MCF 10A (cell line): Measurements from ENCODE around the gene LRFN2. TPM values are rescaled to one million over a fixed set of nuclear protein-coding genes. Genes with fewer than 3 reads are reported as not detected.

Source experiments
- BruUV-seq: library from RNA; stranded (reverse); fragments of 400-500 nt; replicated peaks from 2 replicates; lab custom pipeline; 2021; lab: Mats Ljungman, UMichigan
- CTCF ChIA-PET: fragments of 300-600 bp; sonication (Branson Sonifier 250); formaldehyde crosslinking; extraction: SDS; loops from one replicate; lab custom pipeline; 2021; ENCODE audit warnings: antibody characterized with exemption, inconsistent platforms; lab: Yijun Ruan, JAX
- POLR2A ChIA-PET: fragments of 300-600, 350-650 bp; sonication (Branson Sonifier 250); formaldehyde crosslinking; extraction: SDS; loops from one replicate; lab custom pipeline; 2020; ENCODE audit warnings: antibody characterized with exemption, inconsistent platforms; lab: Yijun Ruan, JAX
- DNase-seq: peaks from one replicate; pipeline ENCODE4 v3.0.0-alpha.2; 2018; ENCODE audit not compliant: unreplicated experiment
- H3K27ac Mint-ChIP-seq: one replicate; pipeline ENCODE4 v1.8.0; 2022; ENCODE audit warnings: mild to moderate bottlenecking, low read depth, mixed read lengths; ENCODE audit not compliant: unreplicated experiment
- H3K27me3 Mint-ChIP-seq: one replicate; pipeline ENCODE4 v1.8.0; 2022; ENCODE audit warnings: mixed read lengths; ENCODE audit not compliant: insufficient read depth, unreplicated experiment
- H3K36me3 Mint-ChIP-seq: one replicate; pipeline ENCODE4 v1.8.0; 2022; ENCODE audit warnings: mild to moderate bottlenecking, moderate library complexity, mixed read lengths; ENCODE audit not compliant: insufficient read depth, unreplicated experiment
- H3K4me1 Mint-ChIP-seq: one replicate; pipeline ENCODE4 v1.8.0; 2022; ENCODE audit warnings: mixed read lengths; ENCODE audit not compliant: insufficient read depth, unreplicated experiment
- H3K4me3 Mint-ChIP-seq: one replicate; pipeline ENCODE4 v1.8.0; 2022; ENCODE audit warnings: mild to moderate bottlenecking, moderate library complexity, mixed read lengths; ENCODE audit not compliant: unreplicated experiment
- H3K9me3 Mint-ChIP-seq: one replicate; pipeline ENCODE4 v1.8.0; 2022; ENCODE audit warnings: mixed read lengths; ENCODE audit not compliant: unreplicated experiment
- CTCF ChIP-seq: fragments of 200-600 bp; IDR thresholded peaks from one replicate; pipeline ENCODE4 v1.8.0; 2022; ENCODE audit warnings: antibody characterized with exemption, mild to moderate bottlenecking; ENCODE audit not compliant: unreplicated experiment
- intact Hi-C: fragments of 100-400 bp; cut with micrococcal nuclease; formaldehyde crosslinking; loops from 2 replicates; pipeline ENCODE4 v1.14.1; 2022
- total RNA-seq: library from RNA; stranded (reverse); gene quantifications from 2 replicates; pipeline ENCODE4 v1.2.3, GENCODE V29; 2022

Gene LRFN2
- total RNA-seq, 1 experiment from 2014 or later: not detected

GRCh38 chr6:40606981-40607380 is 19.8 kb upstream of the LRFN2 start:
- Mint-ChIP-seq H3K36me3 (no peaks in the 10 kb centered on the region), H3K27ac (no peak overlapping the region), H3K9me3 (peaks cover 6% of the 10 kb centered on the region), H3K4me1 (no peaks in the 10 kb centered on the region), H3K27me3 (no peaks in the 10 kb centered on the region), H3K4me3 (no peak overlapping the region)
- no peak for DNase-seq
- no TSS peak for BruUV-seq
- ChIA-PET CTCF (no interaction called here), POLR2A (no interaction called here)
- TF ChIP-seq CTCF: no peak
- intact Hi-C loops: no loop called here

- intact Hi-C loops: no loop called here
- H3K9me3 Mint-ChIP-seq: peaks cover 6% of the 10 kb centered on the region
- no peaks in the 10 kb centered on the region for H3K36me3 Mint-ChIP-seq
- H3K27me3 Mint-ChIP-seq: no peaks in the 10 kb centered on the region
- ChIA-PET CTCF (no interaction called here), POLR2A (no interaction called here)
- no peak overlapping the region for H3K4me3 Mint-ChIP-seq
- no peak overlapping the region for H3K27ac Mint-ChIP-seq
- no TSS peak for BruUV-seq
- no peaks in the 10 kb centered on the region for H3K4me1 Mint-ChIP-seq
- no peak for DNase-seq
- no peak for TF ChIP-seq CTCF
Measured at GRCh38 chr6:40606526-40606925, 19.4 kb upstream of the LRFN2 start.

- no peaks in the 10 kb centered on the region for H3K36me3 Mint-ChIP-seq
- intact Hi-C loops: no loop called here
- no peaks in the 10 kb centered on the region for H3K4me1 Mint-ChIP-seq
- no peak overlapping the region for H3K4me3 Mint-ChIP-seq
- DNase-seq: no peak
- ChIA-PET CTCF (no interaction called here), POLR2A (no interaction called here)
- no peaks in the 10 kb centered on the region for H3K27me3 Mint-ChIP-seq
- H3K27ac Mint-ChIP-seq: no peak overlapping the region
- BruUV-seq: no TSS peak
- H3K9me3 Mint-ChIP-seq: peaks cover 9% of the 10 kb centered on the region
- TF ChIP-seq CTCF: no peak
Measured at GRCh38 chr6:40604082-40604481, 16.9 kb upstream of the LRFN2 start.

- ChIA-PET POLR2A (no interaction called here), CTCF (no interaction called here)
- no TSS peak for BruUV-seq
- Mint-ChIP-seq H3K27ac (no peak overlapping the region), H3K27me3 (no peaks in the 10 kb centered on the region), H3K9me3 (peaks cover 9% of the 10 kb centered on the region), H3K4me3 (no peak overlapping the region), H3K36me3 (no peaks in the 10 kb centered on the region), H3K4me1 (no peaks in the 10 kb centered on the region)
- TF ChIP-seq CTCF: no peak
- intact Hi-C loops: no loop called here
- no peak for DNase-seq
Measured at GRCh38 chr6:40599555-40599954, 12.4 kb upstream of the LRFN2 start.
